HepG2 (cell line): ENCODE results near the gene FCHO2. TPM values are rescaled to one million over a fixed set of nuclear protein-coding genes. Genes with fewer than 3 reads are reported as not detected.
A peak's percentile ranks its signal among the peaks of the same experiment; 100 is the strongest.

Source experiments
- ATAC-seq: fragments of 200-7000 bp; cut with Tn5 transposase; 3 replicates; pipeline ENCODE4 v1.9.1; 2020; ENCODE audit warnings: mild to moderate bottlenecking, moderate library complexity
- BruUV-seq: library from RNA; stranded (reverse); fragments of 400-500 nt; replicated peaks from 2 replicates; lab custom pipeline; 2021; lab: Mats Ljungman, UMichigan
- CTCF ChIA-PET: fragments of 300-600 bp; formaldehyde crosslinking; extraction: SDS; loops from one replicate; lab custom pipeline; 2021; ENCODE audit warnings: low total read pairs, inconsistent platforms, low intra/inter-chr PET ratio; lab: Yijun Ruan, JAX
- POLR2A ChIA-PET: fragments of 350-600 bp; sonication (Branson Sonifier 250); formaldehyde crosslinking; loops from one replicate; lab custom pipeline; 2020; ENCODE audit warnings: antibody characterized with exemption, inconsistent platforms; lab: Yijun Ruan, JAX
- DNase-seq: peaks from one replicate; pipeline ENCODE4 v3.0.0-alpha.2; 2015; ENCODE audit warnings: low spot score
- FAIRE-seq: peaks from 3 replicates; lab custom pipeline; 2011; peaks lifted over from hg19 to GRCh38; lab: Jason Lieb, UNC
- H2AFZ ChIP-seq: one replicate; pipeline ENCODE4 v1.6.1; 2011; ENCODE audit warnings: low read length, inconsistent platforms
- H3K27ac ChIP-seq: fragments of 300-600 bp; 3 replicates; pipeline ENCODE4 v1.8.0; 2011; ENCODE audit warnings: mixed run types, mild to moderate bottlenecking, mixed read lengths, low read length, inconsistent platforms; ENCODE audit not compliant: insufficient read depth; ENCODE audit errors: extremely low read length
- H3K27me3 ChIP-seq, 2 experiments: fragments of 200-600 bp in 1 of 2; 2 replicates in 1 of 2; 3 replicates in 1 of 2; pipeline versions ENCODE4 v1.6.0 to v1.8.0; 2011; ENCODE audit warnings: low read length in 2 of 2, mild to moderate bottlenecking in 2 of 2, moderate library complexity in 2 of 2, inconsistent platforms in 1 of 2; ENCODE audit not compliant: insufficient read depth in 2 of 2, control insufficient read depth in 1 of 2
- H3K36me3 ChIP-seq, 2 experiments: fragments of 200-600 bp in 1 of 2; replicated peaks in 1 of 2; 2 replicates in 1 of 2; 3 replicates in 1 of 2; pipeline versions ENCODE4 v1.5.1 to v1.8.0; 2011; ENCODE audit warnings: low read length in 2 of 2, inconsistent platforms in 1 of 2; ENCODE audit not compliant: insufficient read depth in 2 of 2, control insufficient read depth in 1 of 2
- H3K4me1 ChIP-seq: 2 replicates; pipeline ENCODE4 v1.5.1; 2012; ENCODE audit warnings: low read length, inconsistent platforms; ENCODE audit not compliant: insufficient read depth
- H3K4me2 ChIP-seq: 2 replicates; pipeline ENCODE4 v1.6.0; 2011; ENCODE audit warnings: low read depth, low read length, inconsistent platforms
- H3K4me3 ChIP-seq, 3 experiments: fragments of 200-600 bp in 1 of 3; sonication (generic), shearing (Covaris generic) in 1 of 3; replicated peaks in 1 of 3; 2 replicates each; pipeline ENCODE4 v1.5.1; 2011 to 2016; ENCODE audit warnings: low read length in 3 of 3, inconsistent platforms in 2 of 3, low read depth in 2 of 3, mild to moderate bottlenecking in 2 of 3, control low read depth in 1 of 3, mixed read lengths in 1 of 3; ENCODE audit not compliant: insufficient read depth in 1 of 3
- H3K79me2 ChIP-seq: one replicate; pipeline ENCODE4 v1.6.1; 2011; ENCODE audit warnings: low read length, inconsistent platforms; ENCODE audit not compliant: insufficient read depth
- H3K9ac ChIP-seq: 2 replicates; pipeline ENCODE4 v1.6.0; 2011; ENCODE audit warnings: mild to moderate bottlenecking, low read depth, low read length, inconsistent platforms; ENCODE audit not compliant: insufficient read depth
- H3K9me3 ChIP-seq: 2 replicates; pipeline ENCODE4 v1.5.1; 2012; ENCODE audit warnings: mild to moderate bottlenecking, low read length
- H4K20me1 ChIP-seq: 2 replicates; pipeline ENCODE4 v1.6.0; 2011; ENCODE audit warnings: inconsistent platforms, mild to moderate bottlenecking, low read length, moderate library complexity; ENCODE audit not compliant: insufficient read depth
- NFATC3 ChIP-seq: sonication (generic); formaldehyde crosslinking; IDR thresholded peaks from 2 replicates; pipeline ENCODE4 v1.5.1; 2020; ENCODE audit warnings: mild to moderate bottlenecking, missing genetic modification reagents
- NR2F1 ChIP-seq, 2 experiments: fragments of 450-650 bp in 1 of 2; formaldehyde crosslinking in 1 of 2; IDR thresholded peaks; 2 replicates each; pipeline versions ENCODE4 v1.5.0 to v1.6.1; 2016 to 2020; ENCODE audit warnings: mild to moderate bottlenecking in 1 of 2, missing compliant biosample characterization in 1 of 2, missing genetic modification reagents in 1 of 2, moderate library complexity in 1 of 2
- POLR2G ChIP-seq: fragments of 200-400 bp; formaldehyde crosslinking; IDR thresholded peaks from 2 replicates; pipeline ENCODE4 v1.6.1; 2018; ENCODE audit warnings: mild to moderate bottlenecking, low read depth, low read length, moderate library complexity
- ZNF350 ChIP-seq: sonication (generic); formaldehyde crosslinking; IDR thresholded peaks from 2 replicates; pipeline ENCODE4 v1.4.0; 2020; ENCODE audit warnings: mild to moderate bottlenecking, low read depth, missing genetic modification reagents, borderline replicate concordance
- WGBS: methylation state at CpG from one replicate; pipeline ENCODE4 v1.1.6; 2017; ENCODE audit warnings: low lambda C conversion rate; 5-methylcytosine and 5-hydroxymethylcytosine counted together
- in situ Hi-C: cut with HindIII; loops from 2 replicates; pipeline ENCODE4 v1.10.0; 2017; ENCODE audit warnings: low pct_unique_long_range_greater_than_20kb; ENCODE audit not compliant: extremely low pct_ligation_motif_present
- intact Hi-C: fragments of 100-400 bp; cut with micrococcal nuclease; formaldehyde crosslinking; loops from one replicate; pipeline ENCODE4 v1.10.0; 2022; ENCODE audit not compliant: unreplicated experiment
- polyA plus RNA-seq, 8 experiments: library from polyadenylated mRNA; depleted of rRNA in 3 of 8; stranded (reverse) in 7 of 8; unstranded in 1 of 8; fragments of >200 nt; fragmentation: Illumina TruSeq in 4 of 8; extraction: Trizol in 4 of 8; gene quantifications; 2 replicates each; pipeline versions ENCODE4 v1.2.1 to v1.2.3, GENCODE V29; 2011 to 2016; ENCODE audit warnings: low read depth in 4 of 8, missing spikeins in 1 of 8, mixed read lengths in 1 of 8; ENCODE audit not compliant: insufficient read depth in 1 of 8
- total RNA-seq, 5 experiments: library from RNA; depleted of rRNA; stranded (reverse); fragments of >200 nt; fragmentation: Illumina TruSeq; extraction: Trizol; gene quantifications; 2 replicates each; pipeline ENCODE4 v1.2.3, GENCODE V29; 2016; ENCODE audit warnings: low read depth in 1 of 5
- TF ChIP-seq, protein P1 (sequence below): IDR thresholded peaks from 2 replicates; pipeline ENCODE4 v1.6.1; 2016; ENCODE audit warnings: low read depth, control low read depth

FCHO2 gene
- total and polyA plus RNA-seq, 2 of the 13 experiments (the other 11 are each of a cell fraction or from before 2014, with no cell fraction given) = 11.6 to 17.3 TPM

DNA sequence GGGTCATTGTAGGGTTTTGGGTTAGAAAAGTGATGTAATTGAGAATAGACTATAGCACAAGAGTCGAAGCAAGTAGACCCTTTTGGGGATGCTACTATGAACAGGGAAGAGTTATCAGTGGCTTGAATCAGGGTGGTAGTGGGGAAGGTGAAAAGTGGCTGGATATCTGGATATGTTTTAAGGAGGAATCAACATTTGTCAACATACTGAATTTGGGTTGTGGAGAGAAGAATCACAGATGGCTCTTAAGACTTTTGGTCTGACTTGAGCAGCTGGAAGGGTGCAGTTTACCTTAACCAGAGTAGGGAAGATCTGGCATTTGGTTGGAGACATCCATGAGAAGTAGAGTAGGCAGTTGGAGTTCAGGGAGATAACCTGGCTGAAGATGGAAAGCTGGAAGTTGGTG lies 38.5 kb upstream of the FCHO2 start:
- intact Hi-C loops (loop anchor here (5.0 kb wide), 1 partner anchor 535 kb away; no protein-coding TSS in a partner anchor), in situ Hi-C loops (no loop called here)
- Histone ChIP-seq H4K20me1 (no peaks in the 10 kb centered on the region), H3K36me3 (no peaks in the 10 kb centered on the region), H3K9ac (no peak overlapping the region), H3K4me2 (no peak overlapping the region), H3K79me2 (no peaks in the 10 kb centered on the region), H3K27ac (no peak overlapping the region), H3K9me3 (no peaks in the 10 kb centered on the region), H2AFZ (no peak overlapping the region), H3K4me1 (no peaks in the 10 kb centered on the region), H3K4me3 (no peak overlapping the region), H3K27me3 (no peaks in the 10 kb centered on the region)
- TF ChIP-seq ZNF350 (CRISPR knock-in tag) (no peak), NFATC3 (no peak), NR2F1 (CRISPR knock-in tag; IDR thresholded peaks at IDR 0.05) (no peak), POLR2G (0 out of 2 replicates have a peak, but pooled peaks have one; percentile 28)
- TF ChIP-seq, protein P1, sequence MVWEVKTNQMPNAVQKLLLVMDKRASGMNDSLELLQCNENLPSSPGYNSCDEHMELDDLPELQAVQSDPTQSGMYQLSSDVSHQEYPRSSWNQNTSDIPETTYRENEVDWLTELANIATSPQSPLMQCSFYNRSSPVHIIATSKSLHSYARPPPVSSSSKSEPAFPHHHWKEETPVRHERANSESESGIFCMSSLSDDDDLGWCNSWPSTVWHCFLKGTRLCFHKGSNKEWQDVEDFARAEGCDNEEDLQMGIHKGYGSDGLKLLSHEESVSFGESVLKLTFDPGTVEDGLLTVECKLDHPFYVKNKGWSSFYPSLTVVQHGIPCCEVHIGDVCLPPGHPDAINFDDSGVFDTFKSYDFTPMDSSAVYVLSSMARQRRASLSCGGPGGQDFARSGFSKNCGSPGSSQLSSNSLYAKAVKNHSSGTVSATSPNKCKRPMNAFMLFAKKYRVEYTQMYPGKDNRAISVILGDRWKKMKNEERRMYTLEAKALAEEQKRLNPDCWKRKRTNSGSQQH (CRISPR knock-in tag) = no peak
- CTCF ChIA-PET = no interaction called here
- no peak for DNase-seq
- WGBS = 64% methylated on average over 1 of the region's 1 CpG
- FAIRE-seq = no peak
- BruUV-seq = no TSS peak
- no peak for ATAC-seq
- POLR2A ChIA-PET = no interaction called here
